Right lobe of liver (tissue), 6 donors: Measurements from ENCODE around the gene ZNF714. TPM values are rescaled to one million over a fixed set of nuclear protein-coding genes. Genes with fewer than 3 reads are reported as not detected.

Experiments used
- ATAC-seq, 4 donors: fragments of 200-7000 bp; cut with Tn5 transposase; one replicate each; pipeline ENCODE4 v1.9.1; 2020; ENCODE audit warnings: mild to moderate bottlenecking in 4 of 4, moderate library complexity in 4 of 4
- DNase-seq, 3 donors: peaks; one replicate each; pipeline ENCODE4 v3.0.0-alpha.2; 2020
- H3K27ac ChIP-seq, 3 donors: fragments of 200-600 bp; one replicate each; pipeline ENCODE4 v1.8.0; 2022
- H3K27me3 ChIP-seq, 2 donors: fragments of 200-600 bp; one replicate each; pipeline ENCODE4 v1.8.0; 2022
- H3K36me3 ChIP-seq, 4 donors: fragments of 200-600 bp; sonication (generic) in 1 of 4; one replicate each; pipeline versions ENCODE4 v1.5.1 to v1.8.0; 2017 to 2022; ENCODE audit warnings: control low read depth in 1 of 4
- H3K4me1 ChIP-seq, 4 donors: fragments of 200-600 bp; sonication (generic) in 1 of 4; one replicate each; pipeline versions ENCODE4 v1.5.1 to v1.8.0; 2017 to 2022; ENCODE audit warnings: control low read depth in 1 of 4
- H3K4me3 ChIP-seq, 3 donors: fragments of 200-600 bp; one replicate each; pipeline ENCODE4 v1.8.0; 2022
- H3K9me3 ChIP-seq, 4 donors: fragments of 200-600 bp; sonication (generic) in 1 of 4; one replicate each; pipeline versions ENCODE4 v1.5.1 to v1.8.0; 2017 to 2022; ENCODE audit warnings: control low read depth in 1 of 4
- POLR2A ChIP-seq: fragments of 450-650 bp; IDR thresholded peaks from one replicate; pipeline ENCODE4 v1.6.1; 2017; ENCODE audit warnings: antibody characterized with exemption, mild to moderate bottlenecking
- WGBS: methylation state at CpG from one replicate; pipeline ENCODE4 v1.1.6; 2018; ENCODE audit warnings: low coverage, low lambda C conversion rate; ENCODE audit not compliant: insufficient coverage; ENCODE audit errors: missing lambda C conversion rate; 5-methylcytosine and 5-hydroxymethylcytosine counted together
- intact Hi-C, 2 donors: fragments of 100-400 bp; cut with DNase I; formaldehyde crosslinking; loops; one replicate each; pipeline versions ENCODE4 v1.11.2 to v1.14.1; 2022
- total RNA-seq, 6 experiments: library from RNA; depleted of rRNA in 2 of 6; stranded (reverse); fragments of >200 nt in 2 of 6; fragmentation: NEBNext Ultra II Directional in 3 of 6; extraction: Animal tissue kit (Norgen Biotek cat#: 25700) in 3 of 6; gene quantifications; one replicate each; pipeline versions ENCODE4 v1.1.0 to v1.2.4, GENCODE V29; 2016 to 2023
- TF ChIP-seq, protein P1 (sequence below), 4 donors: fragments of 200-600 bp in 3 of 4; fragments of 450-650 bp in 1 of 4; IDR thresholded peaks; one replicate each; pipeline versions ENCODE4 v1.5.1 to v1.8.0; 2016 to 2022; ENCODE audit warnings: antibody characterized with exemption in 4 of 4, mild to moderate bottlenecking in 2 of 4
- donor health status: DM: no; HTN: yes; CAD: no.
- donor health status: DM: no; HTN: no; CAD: no.
- donor health status: DM: no; HTN: no; CAD: no.
- donor health status: DM: no; HTN: yes; CAD: no.
- donor health status: DM: no; HTN: yes; CAD: no.

Gene ZNF714
- total RNA-seq, 6 experiments from 2014 or later, result 0.43 to 1.1 (median 0.67) TPM

DNA sequence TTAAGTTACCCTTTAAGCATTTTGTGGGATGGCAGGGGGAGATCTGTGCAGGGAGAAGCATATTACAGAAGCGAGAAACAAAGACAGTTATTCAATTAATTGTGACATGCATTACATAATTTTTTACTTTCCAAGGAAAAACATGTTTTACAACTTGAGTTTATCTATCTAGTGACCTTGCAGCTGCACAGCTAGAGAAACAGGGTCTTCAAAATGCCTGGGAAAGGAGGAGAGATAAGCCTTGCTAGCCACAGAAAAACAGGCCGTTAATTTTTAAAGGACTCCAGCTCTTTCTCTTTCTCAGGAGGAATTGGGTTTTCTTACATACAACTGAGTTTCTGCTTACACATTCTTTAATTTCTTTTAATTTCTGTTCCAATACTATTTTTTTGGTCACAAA is 45.0 kb downstream of the ZNF714 start:
- no peaks in the 10 kb centered on the region for H3K9me3 ChIP-seq
- 17% methylated on average over 2 of the region's 2 CpGs for WGBS
- H3K4me3 ChIP-seq, result no peak overlapping the region
- no peaks in the 10 kb centered on the region for H3K4me1 ChIP-seq
- DNase-seq, result no peak
- intact Hi-C loops, result no loop called here
- no peak overlapping the region for H3K27ac ChIP-seq
- ATAC-seq, result no peak
- no peak for TF ChIP-seq POLR2A
- TF ChIP-seq, protein P1, sequence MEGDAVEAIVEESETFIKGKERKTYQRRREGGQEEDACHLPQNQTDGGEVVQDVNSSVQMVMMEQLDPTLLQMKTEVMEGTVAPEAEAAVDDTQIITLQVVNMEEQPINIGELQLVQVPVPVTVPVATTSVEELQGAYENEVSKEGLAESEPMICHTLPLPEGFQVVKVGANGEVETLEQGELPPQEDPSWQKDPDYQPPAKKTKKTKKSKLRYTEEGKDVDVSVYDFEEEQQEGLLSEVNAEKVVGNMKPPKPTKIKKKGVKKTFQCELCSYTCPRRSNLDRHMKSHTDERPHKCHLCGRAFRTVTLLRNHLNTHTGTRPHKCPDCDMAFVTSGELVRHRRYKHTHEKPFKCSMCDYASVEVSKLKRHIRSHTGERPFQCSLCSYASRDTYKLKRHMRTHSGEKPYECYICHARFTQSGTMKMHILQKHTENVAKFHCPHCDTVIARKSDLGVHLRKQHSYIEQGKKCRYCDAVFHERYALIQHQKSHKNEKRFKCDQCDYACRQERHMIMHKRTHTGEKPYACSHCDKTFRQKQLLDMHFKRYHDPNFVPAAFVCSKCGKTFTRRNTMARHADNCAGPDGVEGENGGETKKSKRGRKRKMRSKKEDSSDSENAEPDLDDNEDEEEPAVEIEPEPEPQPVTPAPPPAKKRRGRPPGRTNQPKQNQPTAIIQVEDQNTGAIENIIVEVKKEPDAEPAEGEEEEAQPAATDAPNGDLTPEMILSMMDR (IDR thresholded peaks at IDR 0.05), result no peak
- no peaks in the 10 kb centered on the region for H3K27me3 ChIP-seq
- H3K36me3 ChIP-seq, result no peaks in the 10 kb centered on the region

DNA sequence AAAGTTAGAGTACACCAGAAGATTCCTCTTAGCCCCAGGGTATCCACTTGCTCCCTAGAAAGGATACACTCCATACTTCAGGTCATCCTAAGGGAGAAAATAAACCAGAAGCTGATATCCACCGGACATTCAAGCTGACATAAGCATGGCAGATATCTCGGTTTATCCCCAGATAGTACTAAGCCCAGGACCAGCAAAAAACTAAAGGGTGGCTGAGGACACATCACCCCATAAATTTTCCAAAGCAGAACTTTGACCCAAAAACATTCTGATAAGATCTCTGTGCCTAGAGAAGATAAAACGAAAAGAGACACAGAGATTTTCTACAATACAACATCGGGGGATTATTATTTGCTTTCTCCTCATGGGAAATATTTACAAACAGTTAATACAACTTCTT is 45.9 kb downstream of the ZNF714 start:
- ATAC-seq (no peak), DNase-seq (no peak)
- no peaks in the 10 kb centered on the region for H3K4me1 ChIP-seq
- TF ChIP-seq POLR2A, result no peak
- TF ChIP-seq, protein P1 (IDR thresholded peaks at IDR 0.05), result no peak
- no peaks in the 10 kb centered on the region for H3K27me3 ChIP-seq
- no peak overlapping the region for H3K4me3 ChIP-seq
- H3K9me3 ChIP-seq, result no peaks in the 10 kb centered on the region
- intact Hi-C loops, result no loop called here
- 29% methylated on average over 4 of the region's 4 CpGs for WGBS
- no peaks in the 10 kb centered on the region for H3K36me3 ChIP-seq
- no peak overlapping the region for H3K27ac ChIP-seq

DNA sequence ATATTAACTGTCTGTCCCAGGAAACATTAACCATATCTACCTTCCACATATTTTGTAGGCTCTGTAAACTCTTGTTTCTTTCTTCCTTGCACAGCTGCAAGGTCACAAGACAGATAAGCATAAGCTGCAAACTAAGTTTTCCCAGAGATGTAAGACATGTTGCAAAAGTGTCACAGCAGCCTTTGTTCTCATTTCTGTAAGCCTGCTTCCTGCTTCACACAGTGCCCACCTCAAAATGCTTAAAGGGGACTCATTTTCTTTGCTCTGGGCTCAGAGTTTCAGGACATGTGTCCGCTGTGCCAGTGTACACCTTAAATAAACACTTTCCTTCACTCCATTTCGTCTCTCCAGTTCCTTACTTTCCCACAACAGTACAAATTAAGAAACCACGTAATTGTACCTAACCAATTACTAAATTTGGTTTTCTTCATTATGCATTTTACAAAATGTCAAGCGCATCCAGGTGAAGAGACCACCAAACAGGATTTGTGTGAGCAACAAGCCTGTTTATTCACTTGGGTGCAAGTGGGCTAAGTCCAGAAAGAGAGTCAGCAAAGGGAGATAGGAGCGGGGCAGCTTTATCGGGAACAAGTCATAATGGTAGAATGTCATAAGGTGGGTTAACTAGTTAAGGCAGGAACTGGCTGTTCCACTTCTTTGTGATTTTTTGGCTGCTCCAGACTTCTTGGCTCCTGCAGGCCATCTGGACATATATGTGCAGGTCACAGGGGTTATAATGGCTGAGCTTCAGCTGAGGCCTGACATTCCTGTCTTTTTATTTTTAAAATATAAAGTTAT is 47.1 kb downstream of the ZNF714 start:
- Histone ChIP-seq H3K4me3 (no peak overlapping the region), H3K9me3 (no peaks in the 10 kb centered on the region), H3K27ac (no peak overlapping the region), H3K36me3 (no peaks in the 10 kb centered on the region), H3K27me3 (no peaks in the 10 kb centered on the region), H3K4me1 (no peaks in the 10 kb centered on the region)
- intact Hi-C loops, result no loop called here
- ATAC-seq (no peak), DNase-seq (no peak)
- TF ChIP-seq POLR2A, result no peak
- TF ChIP-seq, protein P1 (IDR thresholded peaks at IDR 0.05), result no peak
- 48% methylated on average over 6 of the region's 6 CpGs for WGBS

DNA sequence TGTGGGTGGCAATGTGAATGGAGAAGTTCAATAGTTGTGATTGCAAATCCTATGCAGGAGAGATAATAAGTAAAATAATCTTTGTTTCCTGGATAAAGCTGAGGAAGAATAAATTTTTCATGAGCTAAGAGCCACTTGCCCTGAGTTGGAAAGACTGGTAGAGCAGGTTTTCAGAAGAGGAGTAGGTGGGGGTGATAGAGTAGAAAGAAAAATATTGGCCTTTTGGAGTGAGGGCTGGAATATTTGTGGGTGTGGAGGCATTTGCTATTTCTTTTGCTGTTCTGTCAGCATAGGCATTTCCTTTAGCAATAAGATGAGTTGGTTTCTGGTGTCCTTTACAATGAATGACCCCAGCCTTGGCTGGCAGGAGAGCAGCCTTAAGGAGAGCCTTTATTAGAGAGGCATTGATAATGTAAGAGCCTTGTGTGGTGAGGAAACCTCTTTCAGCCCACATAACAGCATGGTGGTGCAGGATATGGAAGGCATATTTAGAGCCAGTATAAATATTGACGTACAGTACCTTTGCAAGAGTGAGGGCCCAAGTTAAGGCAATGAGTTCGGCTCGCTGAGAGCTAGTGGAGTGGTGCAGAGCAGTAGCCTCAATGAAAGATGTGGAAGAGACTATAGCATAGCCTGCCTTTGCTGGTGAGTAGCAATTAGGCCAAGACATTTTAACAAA is 48.2 kb downstream of the ZNF714 start:
- DNase-seq, result no peak
- Histone ChIP-seq H3K36me3 (no peaks in the 10 kb centered on the region), H3K4me3 (no peak overlapping the region), H3K27ac (no peak overlapping the region), H3K27me3 (no peaks in the 10 kb centered on the region), H3K4me1 (no peaks in the 10 kb centered on the region), H3K9me3 (no peaks in the 10 kb centered on the region)
- 62% methylated on average over 3 of the region's 3 CpGs for WGBS
- TF ChIP-seq, protein P1 (IDR thresholded peaks at IDR 0.05), result no peak
- TF ChIP-seq POLR2A, result no peak
- intact Hi-C loops, result no loop called here
- no peak for ATAC-seq
